Ishikawa (cell line): Measurements from ENCODE around the gene CEP162.

Experiments used
- CEBPB ChIP-seq: IDR thresholded peaks from 2 replicates; pipeline ENCODE4 v1.6.1; 2012
- CREB1 ChIP-seq: IDR thresholded peaks from 2 replicates; pipeline ENCODE4 v1.6.1; 2012; ENCODE audit warnings: low read depth
- EGR1 ChIP-seq: IDR thresholded peaks from 2 replicates; pipeline ENCODE4 v1.6.1; 2012
- EP300 ChIP-seq: IDR thresholded peaks from 2 replicates; pipeline ENCODE4 v1.6.1; 2012; ENCODE audit warnings: borderline replicate concordance
- FOXM1 ChIP-seq: IDR thresholded peaks from 2 replicates; pipeline ENCODE4 v1.6.1; 2012; ENCODE audit warnings: low read depth, borderline replicate concordance
- NFIC ChIP-seq: IDR thresholded peaks from 2 replicates; pipeline ENCODE4 v1.6.1; 2012
- RAD21 ChIP-seq: IDR thresholded peaks from 2 replicates; pipeline ENCODE4 v1.6.1; 2012; ENCODE audit warnings: low read depth
- REST ChIP-seq: IDR thresholded peaks from 2 replicates; pipeline ENCODE4 v1.6.1; 2012; ENCODE audit warnings: low read depth, mild to moderate bottlenecking
- TAF1 ChIP-seq: IDR thresholded peaks from 2 replicates; pipeline ENCODE4 v1.6.1; 2012; ENCODE audit warnings: low read depth, mild to moderate bottlenecking
- TCF12 ChIP-seq: IDR thresholded peaks from 2 replicates; pipeline ENCODE4 v1.6.1; 2012; ENCODE audit warnings: low read depth
- TEAD4 ChIP-seq: IDR thresholded peaks from 2 replicates; pipeline ENCODE4 v1.6.1; 2012
- YY1 ChIP-seq: IDR thresholded peaks from 2 replicates; pipeline ENCODE4 v1.6.1; 2012; ENCODE audit warnings: low read depth
- ZBTB7A ChIP-seq: IDR thresholded peaks from 2 replicates; pipeline ENCODE4 v1.6.1; 2012; ENCODE audit warnings: low read depth
- TF ChIP-seq, protein P1 (sequence below): IDR thresholded peaks from 2 replicates; pipeline ENCODE4 v1.6.1; 2012
- TF ChIP-seq, protein P2 (sequence below): IDR thresholded peaks from 2 replicates; pipeline ENCODE4 v1.6.1; 2012

The CEP162 gene

GRCh38 chr6:84242265-84242664, 14.8 kb upstream of the CEP162 start:
- TF ChIP-seq CEBPB (no peak), RAD21 (no peak), EGR1 (no peak), TEAD4 (no peak), EP300 (no peak), TAF1 (no peak), ZBTB7A (no peak), FOXM1 (no peak), TCF12 (no peak), CREB1 (no peak), NFIC (no peak)
- TF ChIP-seq, protein P1, sequence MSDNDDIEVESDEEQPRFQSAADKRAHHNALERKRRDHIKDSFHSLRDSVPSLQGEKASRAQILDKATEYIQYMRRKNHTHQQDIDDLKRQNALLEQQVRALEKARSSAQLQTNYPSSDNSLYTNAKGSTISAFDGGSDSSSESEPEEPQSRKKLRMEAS = no peak

GRCh38 chr6:84228198-84228543, 728 bp upstream of the CEP162 start:
- no peak for TF ChIP-seq YY1
- TF ChIP-seq ZBTB7A = no peak
- TF ChIP-seq, protein P1 = no peak
- TF ChIP-seq EP300 = no peak
- TF ChIP-seq CEBPB = no peak
- no peak for TF ChIP-seq FOXM1
- no peak for TF ChIP-seq EGR1
- TF ChIP-seq REST = no peak
- no peak for TF ChIP-seq TCF12
- no peak for TF ChIP-seq NFIC

DNA sequence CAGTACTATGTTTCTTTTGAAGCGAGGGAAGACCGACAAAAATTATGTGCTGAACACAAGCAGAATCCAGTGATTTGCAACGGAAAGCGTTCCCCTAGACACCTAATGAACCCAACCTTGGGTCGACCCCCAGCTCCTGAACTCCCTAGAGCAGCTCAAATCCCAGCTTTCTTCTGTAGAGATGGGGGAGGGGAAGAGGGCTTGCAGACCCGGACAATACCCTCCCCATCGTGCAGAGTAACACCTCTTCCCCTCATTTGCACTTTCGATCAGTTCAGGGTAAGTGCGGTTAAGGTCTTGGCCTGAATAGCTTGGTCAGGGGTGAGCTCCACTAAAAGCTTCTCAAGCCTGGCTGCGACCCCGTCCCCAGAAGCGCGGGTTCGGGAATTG, 404 bp downstream of the CEP162 start:
- TF ChIP-seq FOXM1 = no peak
- TF ChIP-seq, protein P1 = no peak
- no peak for TF ChIP-seq NFIC
- TF ChIP-seq, protein P2, sequence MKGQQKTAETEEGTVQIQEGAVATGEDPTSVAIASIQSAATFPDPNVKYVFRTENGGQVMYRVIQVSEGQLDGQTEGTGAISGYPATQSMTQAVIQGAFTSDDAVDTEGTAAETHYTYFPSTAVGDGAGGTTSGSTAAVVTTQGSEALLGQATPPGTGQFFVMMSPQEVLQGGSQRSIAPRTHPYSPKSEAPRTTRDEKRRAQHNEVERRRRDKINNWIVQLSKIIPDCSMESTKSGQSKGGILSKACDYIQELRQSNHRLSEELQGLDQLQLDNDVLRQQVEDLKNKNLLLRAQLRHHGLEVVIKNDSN = no peak
- no peak for TF ChIP-seq CREB1
- no peak for TF ChIP-seq CEBPB
- TF ChIP-seq EP300 = no peak

GRCh38 chr6:84224251-84224650, 3.2 kb downstream of the CEP162 start:
- TF ChIP-seq EP300 (no peak), TAF1 (no peak), FOXM1 (no peak), TCF12 (no peak), RAD21 (no peak), YY1 (no peak), TEAD4 (no peak), EGR1 (no peak), NFIC (no peak), REST (no peak), CREB1 (no peak), CEBPB (no peak), ZBTB7A (no peak)
- TF ChIP-seq, protein P2 = no peak
- TF ChIP-seq, protein P1 = no peak

GRCh38 chr6:84222426-84222825, 5.0 kb downstream of the CEP162 start:
- no peak for TF ChIP-seq EP300
- no peak for TF ChIP-seq TEAD4
- TF ChIP-seq TAF1 = no peak
- TF ChIP-seq, protein P1 = no peak
- no peak for TF ChIP-seq CEBPB
- TF ChIP-seq ZBTB7A = no peak
- no peak for TF ChIP-seq CREB1
- no peak for TF ChIP-seq FOXM1
- no peak for TF ChIP-seq YY1
- TF ChIP-seq REST = no peak
- no peak for TF ChIP-seq TCF12
- no peak for TF ChIP-seq NFIC
- TF ChIP-seq RAD21 = no peak
- TF ChIP-seq, protein P2 = no peak
- no peak for TF ChIP-seq EGR1
